ENCODE measurements around the gene RAP1GAP.

The RAP1GAP gene

DNA sequence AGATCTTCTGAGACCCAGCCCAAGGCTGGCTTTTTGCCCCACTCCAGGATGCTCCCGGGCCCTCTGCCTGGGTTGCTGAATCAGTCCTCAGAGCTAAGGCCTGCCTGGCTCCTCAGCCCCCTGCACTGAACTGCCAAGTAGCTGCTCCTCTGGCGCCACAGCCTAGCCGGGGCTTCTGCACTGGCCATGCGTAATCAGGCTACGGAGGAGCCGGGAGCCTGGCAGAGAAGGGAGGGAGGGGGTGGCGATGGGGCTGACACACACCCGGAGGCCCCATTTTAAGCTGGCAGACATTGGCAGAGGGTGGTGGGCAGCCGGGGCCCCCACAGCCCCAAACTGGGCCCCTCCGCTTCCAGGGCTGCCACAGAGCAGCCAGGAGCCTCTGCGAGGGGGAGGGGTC lies 121.3 kb downstream of the RAP1GAP start:
- no peak for DNase-seq (ENCODE audit: low spot score)
- no peak for FAIRE-seq
